ENCODE data around the gene TMEM220.

- peak; percentile 90 to 95 for TF ChIP-seq CTCF (conservative IDR thresholded peaks at IDR 0.05; ENCODE audit: low read depth in 2 of 2)
- TF ChIP-seq REST (IDR thresholded peaks at IDR 0.05; ENCODE audit: unreplicated experiment) = no peak
- TF ChIP-seq JUNB (IDR thresholded peaks at IDR 0.05; ENCODE audit: unreplicated experiment) = no peak
- no peak for TF ChIP-seq POLR2AphosphoS5 (IDR thresholded peaks at IDR 0.05; ENCODE audit: low read depth)
- no peak for TF ChIP-seq EZH2 (IDR thresholded peaks at IDR 0.05; ENCODE audit: low read depth, unreplicated experiment)
- TF ChIP-seq EZH2phosphoT487 (IDR thresholded peaks at IDR 0.05; ENCODE audit: unreplicated experiment) = no peak
- no peak for TF ChIP-seq ZNF331 (CRISPR knock-in tag; IDR thresholded peaks at IDR 0.05; ENCODE audit: low read depth)
- TF ChIP-seq CREB1 (CRISPR knock-in tag; IDR thresholded peaks at IDR 0.05; ENCODE audit: low read depth) = no peak; the same call in 1 of the 2 replicates
These were observed 42.9 kb upstream of the TMEM220 start for GRCh38 chr17:10772425-10773380.

All from GM23338 (cell line).